ENCODE results near the gene SYNRG. TPM values are rescaled to one million over a fixed set of nuclear protein-coding genes. Genes with fewer than 3 reads are reported as not detected.

The SYNRG gene
- total and polyA plus RNA-seq, 4 donors, result 5.9 to 67.4 (median 22.3) TPM

- TF ChIP-seq CTCF (IDR thresholded peaks at IDR 0.05; ENCODE audit: control extremely low read depth, extremely low read depth), result no peak
- ATAC-seq (ENCODE audit: insufficient read depth, low FRiP score) (no peak), DNase-seq (no peak)
- Histone ChIP-seq H3K4me3 (no peak overlapping the region), H3K27ac (ENCODE audit: low read depth in 1 of 2, low read length in 1 of 2) (no peak overlapping the region), H3K9ac (ENCODE audit: insufficient read depth in 1 of 2, low read length in 2 of 2) (no peak overlapping the region), H3K36me3 (ENCODE audit: control insufficient read depth in 4 of 4, insufficient read depth in 4 of 4, low read length in 4 of 4) (peaks cover 2 to 32% (median 28%) of the 10 kb centered on the region in 4 donors), H3K27me3 (ENCODE audit: control insufficient read depth in 3 of 3, insufficient read depth in 3 of 3, low read length in 2 of 3) (no peaks in the 10 kb centered on the region), H3K4me1 (ENCODE audit: control insufficient read depth in 5 of 5, insufficient read depth in 5 of 5, low read length in 5 of 5) (no peaks in the 10 kb centered on the region), H3K9me3 (ENCODE audit: control insufficient read depth in 4 of 4, insufficient read depth in 3 of 4, low read length in 3 of 4) (no peaks in the 10 kb centered on the region)
- WGBS, 2 donors, result 77 to 85% methylated on average over 8 of the region's 8 CpGs
Measured at GRCh38 chr17:37523715-37524219, 85.5 kb downstream of the SYNRG start.

- H3K9ac ChIP-seq (ENCODE audit: insufficient read depth in 1 of 2, low read length in 2 of 2), result no peak overlapping the region
- ATAC-seq (ENCODE audit: insufficient read depth, low FRiP score) (no peak), DNase-seq (no peak)
- H3K4me1 ChIP-seq (ENCODE audit: control insufficient read depth in 5 of 5, insufficient read depth in 5 of 5, low read length in 5 of 5), result no peaks in the 10 kb centered on the region
- no peak overlapping the region for H3K4me3 ChIP-seq
- H3K9me3 ChIP-seq (ENCODE audit: control insufficient read depth in 4 of 4, insufficient read depth in 3 of 4, low read length in 3 of 4), result no peaks in the 10 kb centered on the region
- no peak overlapping the region for H3K27ac ChIP-seq (ENCODE audit: low read depth in 1 of 2, low read length in 1 of 2)
- TF ChIP-seq CTCF (IDR thresholded peaks at IDR 0.05; ENCODE audit: control extremely low read depth, extremely low read depth), result no peak
- no peaks in the 10 kb centered on the region for H3K27me3 ChIP-seq (ENCODE audit: control insufficient read depth in 3 of 3, insufficient read depth in 3 of 3, low read length in 2 of 3)
- peaks cover 4 to 44% (median 38%) of the 10 kb centered on the region in 4 donors for H3K36me3 ChIP-seq (ENCODE audit: control insufficient read depth in 4 of 4, insufficient read depth in 4 of 4, low read length in 4 of 4)
- 93 to 95% methylated on average over 5 of the region's 5 CpGs for WGBS, 2 donors
Measured at GRCh38 chr17:37521821-37522220, 87.4 kb downstream of the SYNRG start.

GRCh38 chr17:37520174-37520573 is 89.0 kb downstream of the SYNRG start:
- no peak for ATAC-seq (ENCODE audit: insufficient read depth, low FRiP score)
- no peak overlapping the region for H3K9ac ChIP-seq (ENCODE audit: insufficient read depth in 1 of 2, low read length in 2 of 2)
- peaks cover 0 to 3% (median 0%) of the 10 kb centered on the region in 5 donors for H3K4me1 ChIP-seq (ENCODE audit: control insufficient read depth in 5 of 5, insufficient read depth in 5 of 5, low read length in 5 of 5)
- peaks cover 4 to 48% (median 38%) of the 10 kb centered on the region in 4 donors for H3K36me3 ChIP-seq (ENCODE audit: control insufficient read depth in 4 of 4, insufficient read depth in 4 of 4, low read length in 4 of 4)
- H3K27me3 ChIP-seq (ENCODE audit: control insufficient read depth in 3 of 3, insufficient read depth in 3 of 3, low read length in 2 of 3), result no peaks in the 10 kb centered on the region
- no peak for TF ChIP-seq CTCF (IDR thresholded peaks at IDR 0.05; ENCODE audit: control extremely low read depth, extremely low read depth)
- H3K27ac ChIP-seq (ENCODE audit: low read depth in 1 of 2, low read length in 1 of 2), result no peak overlapping the region
- no peak overlapping the region for H3K4me3 ChIP-seq
- 88 to 90% methylated on average over 8 of the region's 8 CpGs for whole genome bisulfite sequencing, 2 donors
- no peak for DNase-seq
- H3K9me3 ChIP-seq (ENCODE audit: control insufficient read depth in 4 of 4, insufficient read depth in 3 of 4, low read length in 3 of 4), result no peaks in the 10 kb centered on the region

All from lung (tissue), 12 donors.